Right atrium auricular region (tissue), 2 donors: ENCODE measurements around the gene CPED1. TPM values are rescaled to one million over a fixed set of nuclear protein-coding genes. Genes with fewer than 3 reads are reported as not detected.

Experiments
- DNase-seq: peaks from one replicate; pipeline ENCODE4 v3.0.0-alpha.2; 2019; ENCODE audit warnings: low spot score
- H3K27ac ChIP-seq, 2 donors: fragments of 200-600 bp; sonication (generic); 1 replicate in 1 of 2; 2 replicates in 1 of 2; pipeline ENCODE4 v1.5.1; 2016 to 2019
- H3K27me3 ChIP-seq, 2 donors: fragments of 200-600 bp; sonication (generic); one replicate each; pipeline versions ENCODE4 v1.5.1 to v1.6.0; 2017 to 2019
- H3K36me3 ChIP-seq: fragments of 200-600 bp; sonication (generic); one replicate; pipeline ENCODE4 v1.5.1; 2016
- H3K4me1 ChIP-seq, 2 donors: fragments of 200-600 bp; sonication (generic); one replicate each; pipeline versions ENCODE4 v1.5.1 to v1.6.0; 2017 to 2019
- H3K4me3 ChIP-seq, 2 donors: fragments of 200-600 bp; sonication (generic); 1 replicate in 1 of 2; 2 replicates in 1 of 2; pipeline ENCODE4 v1.5.1; 2017 to 2019; ENCODE audit warnings: mild to moderate bottlenecking in 1 of 2, moderate library complexity in 1 of 2
- H3K9me3 ChIP-seq, 2 donors: fragments of 200-600 bp; sonication (generic); one replicate each; pipeline ENCODE4 v1.5.1; 2019
- CTCF ChIP-seq, 2 donors: fragments of 200-600 bp; sonication (generic); IDR thresholded peaks; one replicate each; pipeline ENCODE4 v1.5.1; 2019; ENCODE audit warnings: antibody characterized with exemption in 2 of 2
- total RNA-seq, 2 donors: library from RNA; depleted of rRNA; stranded (reverse); fragments of >200 nt; gene quantifications; one replicate each; pipeline ENCODE4 v1.1.0, GENCODE V29; 2016

The CPED1 gene
- total RNA-seq, 2 donors from 2014 or later, result 13.8 to 19.0 TPM

GRCh38 chr7:121037957-121038716 lies 49.6 kb downstream of the CPED1 start:
- H3K4me1 ChIP-seq, result peaks cover 0 to 22% of the 10 kb centered on the region in 2 donors
- H3K27ac ChIP-seq, result no peak overlapping the region
- H3K9me3 ChIP-seq, result no peaks in the 10 kb centered on the region
- TF ChIP-seq CTCF (IDR thresholded peaks at IDR 0.05), result no peak
- no peak for DNase-seq
- no peaks in the 10 kb centered on the region for H3K27me3 ChIP-seq
- H3K36me3 ChIP-seq, result no peaks in the 10 kb centered on the region
- no peak overlapping the region for H3K4me3 ChIP-seq

GRCh38 chr7:121038717-121039509 lies 50.4 kb downstream of the CPED1 start:
- H3K27me3 ChIP-seq, result no peaks in the 10 kb centered on the region
- no peak for TF ChIP-seq CTCF (IDR thresholded peaks at IDR 0.05)
- peaks cover 0 to 25% of the 10 kb centered on the region in 2 donors for H3K4me1 ChIP-seq
- no peak overlapping the region for H3K4me3 ChIP-seq
- no peaks in the 10 kb centered on the region for H3K9me3 ChIP-seq
- no peak overlapping the region for H3K27ac ChIP-seq
- DNase-seq, result no peak
- H3K36me3 ChIP-seq, result no peaks in the 10 kb centered on the region

GRCh38 chr7:121039510-121039822 lies 51.0 kb downstream of the CPED1 start:
- no peaks in the 10 kb centered on the region for H3K36me3 ChIP-seq
- no peaks in the 10 kb centered on the region for H3K27me3 ChIP-seq
- H3K4me3 ChIP-seq, result no peak overlapping the region
- H3K27ac ChIP-seq, result no peak overlapping the region
- no peak for TF ChIP-seq CTCF (IDR thresholded peaks at IDR 0.05)
- no peak for DNase-seq
- peaks cover 0 to 25% of the 10 kb centered on the region in 2 donors for H3K4me1 ChIP-seq
- H3K9me3 ChIP-seq, result no peaks in the 10 kb centered on the region

GRCh38 chr7:121039994-121040393 lies 51.5 kb downstream of the CPED1 start:
- Histone ChIP-seq H3K27ac (no peak overlapping the region), H3K4me3 (no peak overlapping the region), H3K9me3 (no peaks in the 10 kb centered on the region), H3K27me3 (no peaks in the 10 kb centered on the region), H3K4me1 (peaks cover 0 to 25% of the 10 kb centered on the region in 2 donors), H3K36me3 (no peaks in the 10 kb centered on the region)
- TF ChIP-seq CTCF (IDR thresholded peaks at IDR 0.05), result no peak
- DNase-seq, result no peak

GRCh38 chr7:121041516-121042148 lies 53.1 kb downstream of the CPED1 start:
- no peak for DNase-seq
- Histone ChIP-seq H3K9me3 (no peaks in the 10 kb centered on the region), H3K4me1 (peaks cover 0 to 25% of the 10 kb centered on the region in 2 donors), H3K27me3 (no peaks in the 10 kb centered on the region), H3K36me3 (no peaks in the 10 kb centered on the region), H3K27ac (peak overlapping the region; percentile 42 to 64), H3K4me3 (peak overlapping the region in 1 of 2 donors; percentile 1)
- no peak for TF ChIP-seq CTCF (IDR thresholded peaks at IDR 0.05)
